Neural crest cell (in vitro differentiated cells): ENCODE measurements around the gene TUBA1C. TPM values are rescaled to one million over a fixed set of nuclear protein-coding genes. Genes with fewer than 3 reads are reported as not detected.

Experiments used
- DNase-seq: peaks from one replicate; pipeline ENCODE4 v3.0.0; 2021; ENCODE audit warnings: low read depth, mixed read lengths, low spot score
- H3K27ac Mint-ChIP-seq: one replicate; pipeline ENCODE4 v1.8.0; 2021; ENCODE audit warnings: mild to moderate bottlenecking, mixed read lengths; ENCODE audit not compliant: unreplicated experiment
- H3K27me3 Mint-ChIP-seq: 2 replicates; pipeline ENCODE4 v1.8.0; 2021; ENCODE audit warnings: low read depth, mild to moderate bottlenecking, mixed read lengths
- H3K36me3 Mint-ChIP-seq: 2 replicates; pipeline ENCODE4 v1.8.0; 2021; ENCODE audit warnings: low read depth, mild to moderate bottlenecking, mixed read lengths
- H3K4me1 Mint-ChIP-seq: 2 replicates; pipeline ENCODE4 v1.8.0; 2021; ENCODE audit warnings: mixed read lengths
- H3K4me3 Mint-ChIP-seq: one replicate; pipeline ENCODE4 v1.8.0; 2021; ENCODE audit warnings: mild to moderate bottlenecking, mixed read lengths
- H3K9me3 Mint-ChIP-seq: 2 replicates; pipeline ENCODE4 v1.8.0; 2021; ENCODE audit warnings: mixed read lengths
- CTCF ChIP-seq: fragments of 200-600 bp; sonication (generic); conservative IDR thresholded peaks from 2 replicates; pipeline ENCODE4 v1.5.0; 2021; ENCODE audit warnings: antibody characterized with exemption, mild to moderate bottlenecking
- total RNA-seq: library from RNA; stranded (reverse); gene quantifications from 2 replicates; pipeline ENCODE4 v1.2.1, GENCODE V29; 2021

Gene TUBA1C
- total RNA-seq, 1 donor from 2014 or later = 203 TPM

GRCh38 chr12:49231878-49232655 is 32.8 kb upstream of the TUBA1C start:
- H3K27me3 Mint-ChIP-seq = no peaks in the 10 kb centered on the region
- no peak for DNase-seq
- no peaks in the 10 kb centered on the region for H3K36me3 Mint-ChIP-seq
- peak overlapping the region; percentile 99 for H3K27ac Mint-ChIP-seq
- H3K4me3 Mint-ChIP-seq = peak overlapping the region; percentile 75
- TF ChIP-seq CTCF = no peak
- peaks cover 62% of the 10 kb centered on the region for H3K4me1 Mint-ChIP-seq
- H3K9me3 Mint-ChIP-seq = no peaks in the 10 kb centered on the region

GRCh38 chr12:49232940-49233841 is 31.7 kb upstream of the TUBA1C start:
- DNase-seq = peak; percentile 64
- H3K27me3 Mint-ChIP-seq = no peaks in the 10 kb centered on the region
- peaks cover 51% of the 10 kb centered on the region for H3K4me1 Mint-ChIP-seq
- no peak for TF ChIP-seq CTCF
- no peaks in the 10 kb centered on the region for H3K36me3 Mint-ChIP-seq
- peak overlapping the region; percentile 75 for H3K4me3 Mint-ChIP-seq
- H3K9me3 Mint-ChIP-seq = no peaks in the 10 kb centered on the region
- H3K27ac Mint-ChIP-seq = peak overlapping the region; percentile 99

GRCh38 chr12:49233842-49234526 is 30.9 kb upstream of the TUBA1C start:
- peak overlapping the region; percentile 99 for H3K27ac Mint-ChIP-seq
- H3K4me3 Mint-ChIP-seq = peak overlapping the region; percentile 75
- H3K4me1 Mint-ChIP-seq = peaks cover 59% of the 10 kb centered on the region
- no peak for TF ChIP-seq CTCF
- H3K9me3 Mint-ChIP-seq = no peaks in the 10 kb centered on the region
- H3K36me3 Mint-ChIP-seq = no peaks in the 10 kb centered on the region
- DNase-seq = no peak
- no peaks in the 10 kb centered on the region for H3K27me3 Mint-ChIP-seq

GRCh38 chr12:49236423-49236822 is 28.5 kb upstream of the TUBA1C start:
- no peak overlapping the region for H3K27ac Mint-ChIP-seq
- no peak overlapping the region for H3K4me3 Mint-ChIP-seq
- no peaks in the 10 kb centered on the region for H3K9me3 Mint-ChIP-seq
- no peak for DNase-seq
- H3K27me3 Mint-ChIP-seq = no peaks in the 10 kb centered on the region
- no peaks in the 10 kb centered on the region for H3K36me3 Mint-ChIP-seq
- no peak for TF ChIP-seq CTCF
- peaks cover 54% of the 10 kb centered on the region for H3K4me1 Mint-ChIP-seq

- Mint-ChIP-seq H3K36me3 (no peaks in the 10 kb centered on the region), H3K4me3 (no peak overlapping the region), H3K4me1 (peaks cover 11% of the 10 kb centered on the region), H3K9me3 (no peaks in the 10 kb centered on the region), H3K27me3 (no peaks in the 10 kb centered on the region), H3K27ac (no peak overlapping the region)
- DNase-seq = no peak
- no peak for TF ChIP-seq CTCF
Measured at GRCh38 chr12:49243631-49244030, 21.3 kb upstream of the TUBA1C start.
